HG03521 (cell line): ENCODE measurements around the gene LRFN2.

Experiments used
- ATAC-seq: cut with Tn5 transposase; IDR thresholded peaks from one replicate; pipeline ENCODE4 v1.9.1; 2021; ENCODE audit warnings: mild to moderate bottlenecking, moderate library complexity; ENCODE audit not compliant: unreplicated experiment

LRFN2 gene

GRCh38 chr6:40520678-40521077 lies 66.5 kb downstream of the LRFN2 start:
- no peak for ATAC-seq

GRCh38 chr6:40520084-40520483 lies 67.1 kb downstream of the LRFN2 start:
- ATAC-seq, result no peak

- ATAC-seq, result no peak
Measured at GRCh38 chr6:40517654-40518053, 69.5 kb downstream of the LRFN2 start.

GRCh38 chr6:40516429-40516828 lies 70.7 kb downstream of the LRFN2 start:
- no peak for ATAC-seq

GRCh38 chr6:40512340-40512739 lies 74.8 kb downstream of the LRFN2 start:
- ATAC-seq, result no peak

- no peak for ATAC-seq
Measured at GRCh38 chr6:40511884-40512283, 75.3 kb downstream of the LRFN2 start.

- no peak for ATAC-seq
Measured at GRCh38 chr6:40510442-40510841, 76.7 kb downstream of the LRFN2 start.

GRCh38 chr6:40509716-40510260 lies 77.4 kb downstream of the LRFN2 start:
- ATAC-seq, result no peak

GRCh38 chr6:40509086-40509485 lies 78.1 kb downstream of the LRFN2 start:
- ATAC-seq, result no peak

GRCh38 chr6:40506954-40507353 lies 80.2 kb downstream of the LRFN2 start:
- ATAC-seq, result no peak

GRCh38 chr6:40505191-40505810 lies 81.9 kb downstream of the LRFN2 start:
- ATAC-seq, result no peak

GRCh38 chr6:40504274-40504673 lies 82.9 kb downstream of the LRFN2 start:
- no peak for ATAC-seq

GRCh38 chr6:40500227-40500626 lies 86.9 kb downstream of the LRFN2 start:
- ATAC-seq, result no peak

- no peak for ATAC-seq
Measured at GRCh38 chr6:40499215-40499614, 87.9 kb downstream of the LRFN2 start.

GRCh38 chr6:40498148-40498547 lies 89.0 kb downstream of the LRFN2 start:
- no peak for ATAC-seq

- ATAC-seq, result no peak
Measured at GRCh38 chr6:40492187-40492586, 95.0 kb downstream of the LRFN2 start.

- no peak for ATAC-seq
Measured at GRCh38 chr6:40490508-40490907, 96.7 kb downstream of the LRFN2 start.

GRCh38 chr6:40489798-40490197 lies 97.4 kb downstream of the LRFN2 start:
- no peak for ATAC-seq

GRCh38 chr6:40486576-40486975 lies 100.6 kb downstream of the LRFN2 start:
- ATAC-seq, result no peak

- no peak for ATAC-seq
Measured at GRCh38 chr6:40485795-40486194, 101.4 kb downstream of the LRFN2 start.

- ATAC-seq, result no peak
Measured at GRCh38 chr6:40485300-40485699, 101.9 kb downstream of the LRFN2 start.

- ATAC-seq, result no peak
Measured at GRCh38 chr6:40484066-40484465, 103.1 kb downstream of the LRFN2 start.

GRCh38 chr6:40482532-40482931 lies 104.6 kb downstream of the LRFN2 start:
- no peak for ATAC-seq
